ENCODE results near the gene PTPRO.

DNA sequence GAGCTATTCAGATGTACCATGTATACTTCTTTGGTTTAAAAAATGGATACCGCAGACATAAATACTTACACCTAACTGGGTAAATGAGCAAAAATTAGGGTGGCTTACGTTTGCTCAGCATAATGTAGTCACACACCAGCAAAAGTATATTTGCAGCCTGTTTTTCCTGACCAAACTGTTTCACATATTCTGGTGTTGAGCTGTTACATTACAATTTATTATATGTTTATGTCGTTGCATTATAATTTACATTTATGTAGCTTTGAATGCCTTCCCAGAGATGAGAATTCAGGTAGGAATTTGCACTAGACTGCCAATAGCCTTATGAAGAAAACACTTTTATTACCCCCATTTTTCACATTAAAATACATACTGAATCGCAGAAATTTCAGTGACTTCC lies 183.3 kb downstream of the PTPRO start:
- TF ChIP-seq POLR2A (IDR thresholded peaks at IDR 0.05; ENCODE audit: low read length) (no peak), GATA1 (IDR thresholded peaks at IDR 0.05; ENCODE audit: low read depth, low read length) (no peak)
